ENCODE data around the gene STAT4. TPM values are rescaled to one million over a fixed set of nuclear protein-coding genes. Genes with fewer than 3 reads are reported as not detected.
A peak's percentile ranks its signal among the peaks of the same experiment; 100 is the strongest.

STAT4 gene
- total RNA-seq, 1 donor from 2014 or later: 1.6 TPM

GRCh38 chr2:191180713-191181112 lies 29.9 kb upstream of the STAT4 start:
- TF ChIP-seq, protein P1, sequence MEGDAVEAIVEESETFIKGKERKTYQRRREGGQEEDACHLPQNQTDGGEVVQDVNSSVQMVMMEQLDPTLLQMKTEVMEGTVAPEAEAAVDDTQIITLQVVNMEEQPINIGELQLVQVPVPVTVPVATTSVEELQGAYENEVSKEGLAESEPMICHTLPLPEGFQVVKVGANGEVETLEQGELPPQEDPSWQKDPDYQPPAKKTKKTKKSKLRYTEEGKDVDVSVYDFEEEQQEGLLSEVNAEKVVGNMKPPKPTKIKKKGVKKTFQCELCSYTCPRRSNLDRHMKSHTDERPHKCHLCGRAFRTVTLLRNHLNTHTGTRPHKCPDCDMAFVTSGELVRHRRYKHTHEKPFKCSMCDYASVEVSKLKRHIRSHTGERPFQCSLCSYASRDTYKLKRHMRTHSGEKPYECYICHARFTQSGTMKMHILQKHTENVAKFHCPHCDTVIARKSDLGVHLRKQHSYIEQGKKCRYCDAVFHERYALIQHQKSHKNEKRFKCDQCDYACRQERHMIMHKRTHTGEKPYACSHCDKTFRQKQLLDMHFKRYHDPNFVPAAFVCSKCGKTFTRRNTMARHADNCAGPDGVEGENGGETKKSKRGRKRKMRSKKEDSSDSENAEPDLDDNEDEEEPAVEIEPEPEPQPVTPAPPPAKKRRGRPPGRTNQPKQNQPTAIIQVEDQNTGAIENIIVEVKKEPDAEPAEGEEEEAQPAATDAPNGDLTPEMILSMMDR (conservative IDR thresholded peaks at IDR 0.05; ENCODE audit: low read depth, low read length): no peak
- DNase-seq (ENCODE audit: low read depth): no peak
- H3K4me3 ChIP-seq (ENCODE audit: low read depth, low read length): no peak overlapping the region

DNA sequence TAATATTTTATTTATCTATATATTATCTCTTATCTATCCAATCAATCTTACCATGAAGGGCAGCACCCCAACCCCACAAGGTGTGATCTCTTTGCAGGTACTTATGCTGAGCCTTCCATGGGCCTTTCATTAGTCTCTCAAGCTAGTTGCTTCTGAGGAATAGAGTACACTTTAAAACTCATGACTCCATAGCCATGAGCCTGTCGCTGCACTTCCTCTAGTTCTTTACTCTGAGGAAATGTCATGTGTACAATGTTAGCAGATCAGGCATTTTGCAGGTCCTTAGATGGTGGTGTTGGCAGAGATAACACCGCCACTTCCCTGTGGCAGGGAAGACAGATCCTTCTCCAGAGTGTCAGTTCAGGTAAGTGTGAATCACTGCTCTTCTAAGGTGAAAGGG lies 29.5 kb upstream of the STAT4 start:
- TF ChIP-seq, protein P1 (conservative IDR thresholded peaks at IDR 0.05; ENCODE audit: low read depth, low read length): no peak
- H3K4me3 ChIP-seq (ENCODE audit: low read depth, low read length): no peak overlapping the region

GRCh38 chr2:191178806-191179514 lies 28.2 kb upstream of the STAT4 start:
- no peak overlapping the region for H3K4me3 ChIP-seq (ENCODE audit: low read depth, low read length)
- DNase-seq (ENCODE audit: low read depth): peak; percentile 98
- TF ChIP-seq, protein P1 (conservative IDR thresholded peaks at IDR 0.05; ENCODE audit: low read depth, low read length): no peak

More for the DNA sequence above, 29.5 kb upstream of the STAT4 start:
- DNase-seq (ENCODE audit: low read depth): no peak

- no peak overlapping the region for H3K4me3 ChIP-seq (ENCODE audit: low read depth, low read length)
- TF ChIP-seq, protein P1 (conservative IDR thresholded peaks at IDR 0.05; ENCODE audit: low read depth, low read length): no peak
- no peak for DNase-seq (ENCODE audit: low read depth)
Measured at GRCh38 chr2:191177751-191178736, 27.2 kb upstream of the STAT4 start.

DNA sequence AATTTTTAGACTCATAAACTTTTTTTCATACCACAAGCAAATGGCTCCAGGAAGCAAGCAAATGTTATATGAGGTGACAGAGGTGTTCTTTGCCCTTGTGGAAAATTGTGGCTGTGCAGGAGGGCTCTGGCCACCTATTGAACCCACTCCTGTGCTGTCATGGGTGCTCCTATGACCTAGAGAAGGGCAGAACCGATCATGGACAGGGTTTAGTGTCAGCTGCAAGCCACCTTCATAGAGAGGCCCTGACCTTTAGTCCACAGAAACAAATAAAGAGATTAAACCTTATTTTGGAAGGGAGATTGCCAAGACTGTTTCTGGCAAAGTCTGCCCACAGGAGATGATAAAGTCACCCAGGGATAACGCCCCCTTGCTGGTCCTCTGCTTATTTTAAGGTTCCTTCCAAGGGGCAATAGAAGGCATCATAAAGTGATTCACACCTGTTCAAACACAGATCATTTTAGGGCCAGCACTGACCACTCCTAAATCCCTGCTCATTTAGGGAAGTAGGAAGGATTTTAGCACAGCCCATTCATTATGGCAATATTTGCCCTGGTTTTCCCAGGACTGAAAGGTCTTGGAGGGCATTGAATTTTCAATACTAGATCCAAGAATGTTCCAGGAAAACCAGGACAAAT lies 26.1 kb upstream of the STAT4 start:
- TF ChIP-seq, protein P1 (conservative IDR thresholded peaks at IDR 0.05; ENCODE audit: low read depth, low read length): no peak
- H3K4me3 ChIP-seq (ENCODE audit: low read depth, low read length): no peak overlapping the region
- DNase-seq (ENCODE audit: low read depth): no peak

DNA sequence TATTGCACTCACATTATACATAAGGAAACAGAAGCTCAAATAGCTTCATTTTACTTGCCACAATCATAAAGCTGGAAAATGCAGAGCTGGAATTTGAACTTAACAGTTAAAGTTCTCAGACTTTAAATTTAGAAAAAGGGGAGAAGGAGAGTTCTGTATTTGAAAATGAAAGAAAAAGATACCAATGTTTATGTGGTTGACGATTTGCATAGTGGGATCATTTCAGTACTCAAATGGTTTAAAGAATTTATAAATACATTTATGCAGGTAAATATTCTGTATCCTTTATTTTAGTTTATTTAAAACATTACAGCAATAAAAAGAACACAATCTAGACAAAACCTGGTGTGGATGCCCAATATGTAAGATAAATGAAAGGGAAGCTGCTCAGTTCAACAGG lies 25.5 kb upstream of the STAT4 start:
- TF ChIP-seq, protein P1 (conservative IDR thresholded peaks at IDR 0.05; ENCODE audit: low read depth, low read length): no peak
- no peak overlapping the region for H3K4me3 ChIP-seq (ENCODE audit: low read depth, low read length)
- no peak for DNase-seq (ENCODE audit: low read depth)

Measured in epithelial cell of proximal tubule (primary cell).